Liver (tissue), 3 donors: Measurements from ENCODE around the gene TRPV4.

Source experiments
- CTCF ChIP-seq: fragments of 150-350 bp; IDR thresholded peaks from 2 replicates; pipeline ENCODE4 v1.5.1; 2017; ENCODE audit warnings: improper control_type of control experiment, low read depth, low read length; ENCODE audit not compliant: missing input control
- FOXA2 ChIP-seq: IDR thresholded peaks from 2 replicates; pipeline ENCODE4 v1.6.1; 2016; ENCODE audit warnings: antibody characterized with exemption
- GABPA ChIP-seq, 2 donors: IDR thresholded peaks in 1 of 2; conservative IDR thresholded peaks in 1 of 2; 2 replicates each; pipeline ENCODE4 v1.6.1; 2016; ENCODE audit warnings: antibody characterized with exemption in 2 of 2, mild to moderate bottlenecking in 1 of 2, moderate library complexity in 1 of 2
- RAD21 ChIP-seq, 2 donors: IDR thresholded peaks; 2 replicates each; pipeline ENCODE4 v1.6.1; 2016; ENCODE audit warnings: antibody characterized with exemption in 2 of 2, mild to moderate bottlenecking in 2 of 2
- SP1 ChIP-seq: IDR thresholded peaks from 2 replicates; pipeline ENCODE4 v1.6.1; 2018; ENCODE audit warnings: antibody characterized with exemption, mild to moderate bottlenecking
- TAF1 ChIP-seq: conservative IDR thresholded peaks from 2 replicates; pipeline ENCODE4 v1.6.1; 2016; ENCODE audit warnings: antibody characterized with exemption, mild to moderate bottlenecking
- YY1 ChIP-seq: IDR thresholded peaks from 2 replicates; pipeline ENCODE4 v1.6.1; 2016; ENCODE audit warnings: antibody characterized with exemption, mild to moderate bottlenecking
- TF ChIP-seq, protein P1 (sequence below): IDR thresholded peaks from 2 replicates; pipeline ENCODE4 v1.6.1; 2016; ENCODE audit warnings: antibody characterized with exemption
- TF ChIP-seq, protein P2 (sequence below): IDR thresholded peaks from 2 replicates; pipeline ENCODE4 v1.6.1; 2016; ENCODE audit warnings: antibody characterized with exemption, mild to moderate bottlenecking
- donor health status: healthy.
- donor health status: healthy.

DNA sequence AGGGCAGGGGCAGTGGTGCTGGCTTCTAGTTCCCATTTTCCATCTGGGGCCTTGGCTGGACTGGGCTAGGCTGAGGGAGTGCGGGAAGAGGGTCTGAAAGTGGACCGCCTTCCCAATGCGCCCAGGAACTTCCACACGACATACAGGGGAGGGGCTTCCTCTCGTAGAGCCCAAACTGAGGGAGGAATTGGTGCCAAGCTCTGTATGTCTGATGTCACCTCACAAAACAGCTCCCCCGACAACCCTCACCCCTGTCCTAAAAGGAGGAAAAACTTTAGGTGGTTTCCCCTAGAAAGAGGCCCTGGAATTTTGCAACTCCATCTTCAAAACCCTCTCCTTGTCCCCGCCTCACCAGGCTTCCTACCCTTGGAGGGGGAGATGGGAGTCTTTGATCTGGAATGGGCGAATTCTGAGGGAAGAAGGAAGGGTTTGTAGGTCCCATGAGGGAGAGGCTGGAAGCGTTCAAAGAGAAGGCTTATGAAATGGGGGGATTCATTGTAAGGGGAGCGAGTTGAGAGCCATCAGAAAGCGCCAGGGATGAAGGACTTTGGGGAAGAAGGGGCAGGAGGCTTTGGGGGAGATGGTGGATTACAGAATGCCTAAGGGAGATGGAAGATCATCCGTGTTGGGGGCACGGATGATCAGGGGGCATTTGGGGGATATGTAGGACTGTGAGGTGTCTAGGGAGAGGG, 46.3 kb upstream of the TRPV4 start:
- TF ChIP-seq SP1 (no peak), RAD21 (IDR thresholded peaks at IDR 0.05) (no peak), CTCF (no peak), TAF1 (no peak), GABPA (IDR thresholded peaks at IDR 0.05 in 1 of 2, conservative IDR thresholded peaks at IDR 0.05 in 1 of 2) (no peak), FOXA2 (no peak), YY1 (no peak)
- TF ChIP-seq, protein P1, sequence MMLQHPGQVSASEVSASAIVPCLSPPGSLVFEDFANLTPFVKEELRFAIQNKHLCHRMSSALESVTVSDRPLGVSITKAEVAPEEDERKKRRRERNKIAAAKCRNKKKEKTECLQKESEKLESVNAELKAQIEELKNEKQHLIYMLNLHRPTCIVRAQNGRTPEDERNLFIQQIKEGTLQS = no peak
- TF ChIP-seq, protein P2, sequence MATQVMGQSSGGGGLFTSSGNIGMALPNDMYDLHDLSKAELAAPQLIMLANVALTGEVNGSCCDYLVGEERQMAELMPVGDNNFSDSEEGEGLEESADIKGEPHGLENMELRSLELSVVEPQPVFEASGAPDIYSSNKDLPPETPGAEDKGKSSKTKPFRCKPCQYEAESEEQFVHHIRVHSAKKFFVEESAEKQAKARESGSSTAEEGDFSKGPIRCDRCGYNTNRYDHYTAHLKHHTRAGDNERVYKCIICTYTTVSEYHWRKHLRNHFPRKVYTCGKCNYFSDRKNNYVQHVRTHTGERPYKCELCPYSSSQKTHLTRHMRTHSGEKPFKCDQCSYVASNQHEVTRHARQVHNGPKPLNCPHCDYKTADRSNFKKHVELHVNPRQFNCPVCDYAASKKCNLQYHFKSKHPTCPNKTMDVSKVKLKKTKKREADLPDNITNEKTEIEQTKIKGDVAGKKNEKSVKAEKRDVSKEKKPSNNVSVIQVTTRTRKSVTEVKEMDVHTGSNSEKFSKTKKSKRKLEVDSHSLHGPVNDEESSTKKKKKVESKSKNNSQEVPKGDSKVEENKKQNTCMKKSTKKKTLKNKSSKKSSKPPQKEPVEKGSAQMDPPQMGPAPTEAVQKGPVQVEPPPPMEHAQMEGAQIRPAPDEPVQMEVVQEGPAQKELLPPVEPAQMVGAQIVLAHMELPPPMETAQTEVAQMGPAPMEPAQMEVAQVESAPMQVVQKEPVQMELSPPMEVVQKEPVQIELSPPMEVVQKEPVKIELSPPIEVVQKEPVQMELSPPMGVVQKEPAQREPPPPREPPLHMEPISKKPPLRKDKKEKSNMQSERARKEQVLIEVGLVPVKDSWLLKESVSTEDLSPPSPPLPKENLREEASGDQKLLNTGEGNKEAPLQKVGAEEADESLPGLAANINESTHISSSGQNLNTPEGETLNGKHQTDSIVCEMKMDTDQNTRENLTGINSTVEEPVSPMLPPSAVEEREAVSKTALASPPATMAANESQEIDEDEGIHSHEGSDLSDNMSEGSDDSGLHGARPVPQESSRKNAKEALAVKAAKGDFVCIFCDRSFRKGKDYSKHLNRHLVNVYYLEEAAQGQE = no peak
